ENCODE measurements around the gene APP. TPM values are rescaled to one million over a fixed set of nuclear protein-coding genes. Genes with fewer than 3 reads are reported as not detected.

APP gene
- total and polyA plus RNA-seq, 12 donors = 106 to 434 (median 389) TPM

DNA sequence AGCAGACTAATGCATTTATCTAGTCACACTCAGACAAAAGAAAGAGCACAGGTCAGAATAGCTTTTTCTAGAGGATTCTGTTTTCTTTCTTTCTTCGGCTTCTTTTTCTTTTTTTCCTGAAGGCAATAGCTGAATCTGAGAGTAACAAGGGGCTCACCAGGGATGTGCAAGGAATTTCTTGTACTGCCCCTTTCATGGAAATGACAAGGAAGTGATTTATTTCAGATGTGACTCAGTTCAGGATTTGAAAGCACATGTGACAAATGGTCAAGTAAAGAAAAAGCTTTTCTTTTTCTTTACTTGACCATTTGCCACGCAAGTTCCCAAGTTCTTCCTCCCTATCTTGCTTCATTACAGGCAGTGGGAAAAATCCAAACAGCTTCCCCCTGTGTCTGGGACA lies 233.8 kb downstream of the APP start:
- intact Hi-C loops (cut with DNase I) = loop anchor here in 1 of 10 donors (5.0 kb wide), 1 partner anchor 39 kb away; no protein-coding TSS in a partner anchor
- no peaks in the 10 kb centered on the region for H3K9me3 ChIP-seq
- peak overlapping the region in 4 of 10 donors; percentile 27 to 86 (median 42) for H3K27ac ChIP-seq
- H3K4me1 ChIP-seq = peaks cover 3 to 83% (median 52%) of the 10 kb centered on the region in 9 donors
- TF ChIP-seq, protein P1, sequence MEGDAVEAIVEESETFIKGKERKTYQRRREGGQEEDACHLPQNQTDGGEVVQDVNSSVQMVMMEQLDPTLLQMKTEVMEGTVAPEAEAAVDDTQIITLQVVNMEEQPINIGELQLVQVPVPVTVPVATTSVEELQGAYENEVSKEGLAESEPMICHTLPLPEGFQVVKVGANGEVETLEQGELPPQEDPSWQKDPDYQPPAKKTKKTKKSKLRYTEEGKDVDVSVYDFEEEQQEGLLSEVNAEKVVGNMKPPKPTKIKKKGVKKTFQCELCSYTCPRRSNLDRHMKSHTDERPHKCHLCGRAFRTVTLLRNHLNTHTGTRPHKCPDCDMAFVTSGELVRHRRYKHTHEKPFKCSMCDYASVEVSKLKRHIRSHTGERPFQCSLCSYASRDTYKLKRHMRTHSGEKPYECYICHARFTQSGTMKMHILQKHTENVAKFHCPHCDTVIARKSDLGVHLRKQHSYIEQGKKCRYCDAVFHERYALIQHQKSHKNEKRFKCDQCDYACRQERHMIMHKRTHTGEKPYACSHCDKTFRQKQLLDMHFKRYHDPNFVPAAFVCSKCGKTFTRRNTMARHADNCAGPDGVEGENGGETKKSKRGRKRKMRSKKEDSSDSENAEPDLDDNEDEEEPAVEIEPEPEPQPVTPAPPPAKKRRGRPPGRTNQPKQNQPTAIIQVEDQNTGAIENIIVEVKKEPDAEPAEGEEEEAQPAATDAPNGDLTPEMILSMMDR (IDR thresholded peaks at IDR 0.05) = no peak
- no peaks in the 10 kb centered on the region for H3K36me3 ChIP-seq
- DNase-seq = no peak
- no peak overlapping the region for H3K4me3 ChIP-seq
- no peak for ATAC-seq
- no peaks in the 10 kb centered on the region for H3K27me3 ChIP-seq
- 73 to 75% methylated on average over 2 of the region's 2 CpGs for WGBS, 2 donors

DNA sequence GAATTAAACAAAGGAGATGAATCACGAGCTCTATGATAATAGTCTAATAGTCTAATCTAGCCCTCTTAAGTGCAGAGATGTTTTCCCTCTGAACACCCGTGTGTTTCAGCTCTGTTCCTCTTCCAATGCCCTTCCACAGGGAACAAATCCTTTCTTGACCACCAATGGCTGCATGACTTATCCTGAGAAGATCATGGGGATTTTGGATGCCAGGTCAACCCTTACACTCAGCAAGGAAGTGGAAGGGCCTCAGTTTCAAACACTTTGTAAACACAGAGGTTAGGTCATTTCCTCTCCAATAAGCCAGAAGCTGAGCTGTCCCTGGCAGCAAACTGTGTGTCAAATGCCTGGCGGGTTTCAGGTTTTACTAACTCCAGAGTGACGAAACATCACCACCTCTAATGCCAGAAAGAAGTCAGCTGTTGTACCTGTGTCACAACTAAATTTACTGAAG lies 235.8 kb downstream of the APP start:
- Histone ChIP-seq H3K27ac (peak overlapping the region; percentile 6 to 86 (median 65)), H3K9me3 (no peaks in the 10 kb centered on the region), H3K4me1 (peaks cover 3 to 91% (median 54%) of the 10 kb centered on the region in 9 donors), H3K36me3 (no peaks in the 10 kb centered on the region), H3K4me3 (no peak overlapping the region), H3K27me3 (no peaks in the 10 kb centered on the region)
- WGBS, 2 donors = 18 to 22% methylated on average over 4 of the region's 4 CpGs
- DNase-seq = peak; percentile 55 to 84
- intact Hi-C loops (cut with DNase I) = loop anchor here in 2 of 10 donors (2.0 to 5.0 kb wide), 2 partner anchors 18 to 37 kb away; no protein-coding TSS in a partner anchor
- TF ChIP-seq, protein P1 (IDR thresholded peaks at IDR 0.05) = no peak
- ATAC-seq = peak; percentile 94 to 97 (median 95)

DNA sequence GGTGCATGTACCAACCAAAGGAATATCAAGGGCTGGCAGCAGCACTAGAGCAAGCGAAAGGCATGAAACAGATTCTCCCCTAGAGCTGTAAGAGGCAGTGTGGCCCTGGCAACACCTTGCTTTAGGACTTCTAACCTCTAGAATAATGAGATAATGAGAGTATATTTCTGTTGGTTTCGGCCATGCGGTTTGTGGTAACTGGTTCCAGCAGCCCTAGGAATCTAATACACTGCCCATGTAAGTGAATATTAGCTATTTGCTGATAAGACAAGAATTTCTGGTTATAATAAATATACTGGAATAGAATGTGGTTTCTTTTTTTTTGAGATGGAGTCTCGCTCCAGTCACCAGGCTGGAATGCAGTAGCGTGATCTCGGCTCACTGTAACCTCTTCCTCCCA lies 236.4 kb downstream of the APP start:
- TF ChIP-seq, protein P1 (IDR thresholded peaks at IDR 0.05) = no peak
- 97 to 98% methylated on average over 6 of the region's 6 CpGs for WGBS, 2 donors
- intact Hi-C loops (cut with DNase I) = loop anchor here in 1 of 10 donors (2.0 kb wide), 1 partner anchor 17 kb away; no protein-coding TSS in a partner anchor
- peak overlapping the region in 7 of 10 donors; percentile 61 to 86 (median 79) for H3K27ac ChIP-seq
- ATAC-seq (no peak), DNase-seq (no peak)
- no peak overlapping the region for H3K4me3 ChIP-seq
- H3K36me3 ChIP-seq = no peaks in the 10 kb centered on the region
- H3K27me3 ChIP-seq = no peaks in the 10 kb centered on the region
- H3K9me3 ChIP-seq = no peaks in the 10 kb centered on the region
- peaks cover 3 to 90% (median 53%) of the 10 kb centered on the region in 9 donors for H3K4me1 ChIP-seq

DNA sequence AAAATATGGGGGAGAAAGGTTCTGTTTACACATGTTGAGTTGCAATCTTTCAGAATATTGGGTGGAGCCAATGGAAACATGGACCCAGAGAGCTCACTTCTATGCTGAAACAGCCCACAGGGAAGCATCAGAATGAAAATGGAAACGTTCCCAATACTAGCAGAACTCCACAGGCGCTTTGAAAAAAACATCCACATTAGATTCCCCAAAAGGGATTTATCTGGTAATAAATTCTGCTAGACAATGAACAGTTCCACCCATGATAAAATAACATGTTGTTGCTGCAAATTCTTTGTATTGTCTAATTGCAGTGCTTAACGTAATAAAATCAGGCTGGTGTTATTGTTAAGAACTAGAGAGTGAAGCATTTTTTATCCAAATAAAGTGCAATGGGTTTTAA lies 238.8 kb downstream of the APP start:
- Histone ChIP-seq H3K4me1 (peaks cover 2 to 86% (median 38%) of the 10 kb centered on the region in 9 donors), H3K9me3 (no peaks in the 10 kb centered on the region), H3K27me3 (no peaks in the 10 kb centered on the region), H3K4me3 (no peak overlapping the region), H3K27ac (peak overlapping the region in 2 of 10 donors; percentile 23 to 42), H3K36me3 (no peaks in the 10 kb centered on the region)
- intact Hi-C loops (cut with DNase I) = no loop called here
- WGBS, 2 donors = 57 to 64% methylated on average over 3 of the region's 3 CpGs
- ATAC-seq = no peak
- no peak for DNase-seq
- TF ChIP-seq, protein P1 (IDR thresholded peaks at IDR 0.05) = no peak
